ENCODE data around the gene ERC1.
"Not testable (repeated sequence)": the region's sequence is repeated elsewhere in the genome, so short reads cannot be mapped to it uniquely, and the experiment has no call there.

ERC1 gene

GRCh38 chr12:988646-989045 is 2.4 kb upstream of the ERC1 start:
- no peak for DNase-seq

GRCh38 chr12:989051-989450 is 2.0 kb upstream of the ERC1 start:
- DNase-seq = no peak

DNA sequence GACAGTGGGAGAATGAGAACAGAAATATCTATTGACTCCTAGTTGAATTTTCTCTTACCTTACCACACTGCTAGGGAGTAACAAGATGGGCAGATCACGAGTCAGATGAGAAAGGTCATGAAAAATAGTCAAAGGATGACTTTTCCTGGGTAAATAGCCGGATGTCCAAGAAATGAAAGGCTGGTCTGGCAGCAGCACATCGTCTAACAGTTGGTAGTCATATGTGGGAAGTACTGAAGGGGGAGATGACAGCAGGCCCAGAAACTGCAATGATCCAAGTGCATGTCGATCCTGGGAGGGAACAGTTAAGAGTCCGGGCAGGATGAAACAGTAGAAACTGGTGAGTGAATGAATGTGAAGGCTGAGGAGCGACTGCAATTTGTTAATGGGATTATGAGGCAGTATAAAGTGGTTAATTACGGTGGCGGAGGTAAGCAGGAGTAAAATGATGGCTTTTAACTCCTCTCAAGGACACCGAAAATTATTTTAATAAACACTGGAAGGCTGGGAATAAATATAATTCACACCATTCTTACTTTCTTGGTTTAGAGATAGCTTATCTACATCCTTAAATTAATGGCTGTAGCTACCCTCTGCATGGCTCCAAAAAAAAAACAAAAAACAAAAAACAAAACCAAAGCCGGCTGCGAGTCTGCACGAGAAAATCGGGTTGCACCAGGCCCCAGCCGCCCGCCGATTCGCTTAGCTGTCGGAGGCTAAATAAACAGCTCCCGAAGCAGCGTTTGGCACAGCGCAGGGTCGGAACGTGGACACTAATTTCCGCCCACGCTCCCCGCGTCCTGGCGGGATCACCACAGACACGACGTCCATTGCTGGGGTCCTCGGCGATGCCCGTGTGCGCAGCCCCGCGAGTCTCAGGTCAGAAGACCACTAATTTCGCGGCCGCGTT is 1.0 kb upstream of the ERC1 start:
- DNase-seq = peak; percentile 45

DNA sequence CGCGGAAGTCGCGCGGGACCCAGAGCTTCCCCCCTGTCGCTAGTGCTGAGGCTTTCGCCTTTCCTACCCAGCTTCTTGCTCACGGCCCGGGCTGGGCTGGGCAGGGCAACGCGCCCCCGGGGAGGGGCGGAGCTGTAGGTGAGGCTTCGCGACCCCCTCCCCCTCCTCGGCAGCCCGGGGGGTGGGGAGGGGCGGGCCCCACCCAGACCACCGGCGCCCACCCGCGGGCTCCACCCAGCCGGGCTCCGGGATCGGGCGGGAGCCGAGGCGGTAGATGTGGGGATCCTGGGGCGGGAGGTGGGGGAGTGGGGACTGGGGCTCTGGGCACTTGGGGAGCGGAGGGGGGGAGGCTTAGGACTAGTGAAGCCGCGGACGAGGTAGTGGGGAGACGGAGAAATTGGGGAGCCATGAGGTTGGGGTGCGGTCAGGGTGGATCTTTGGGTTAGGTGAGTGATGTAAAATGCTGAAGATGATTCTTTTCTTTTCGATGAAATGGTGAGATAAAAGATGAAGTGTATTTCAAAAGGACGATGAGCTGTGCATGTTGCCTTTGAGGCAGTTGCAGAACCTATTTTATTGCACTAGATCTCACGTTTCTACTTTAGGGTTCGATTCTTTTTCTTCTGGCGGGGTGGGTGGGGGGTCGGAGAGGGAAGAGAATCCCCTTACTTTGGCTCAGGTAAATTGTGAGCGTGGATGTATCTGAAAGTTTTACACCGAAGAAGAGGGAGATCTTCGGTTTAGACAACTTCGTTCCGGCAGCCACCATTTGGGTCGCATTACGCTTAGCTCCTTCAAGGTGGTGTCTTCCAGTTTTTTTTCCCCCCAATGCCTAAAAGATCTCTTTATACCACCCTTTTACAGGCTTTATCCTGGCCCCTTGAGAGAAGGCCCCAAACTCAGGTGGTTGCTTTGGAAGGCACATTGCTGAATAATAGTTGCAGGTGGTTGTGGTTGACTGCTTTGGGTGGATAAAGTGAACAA is 619 bp downstream of the ERC1 start:
- DNase-seq = no peak

DNA sequence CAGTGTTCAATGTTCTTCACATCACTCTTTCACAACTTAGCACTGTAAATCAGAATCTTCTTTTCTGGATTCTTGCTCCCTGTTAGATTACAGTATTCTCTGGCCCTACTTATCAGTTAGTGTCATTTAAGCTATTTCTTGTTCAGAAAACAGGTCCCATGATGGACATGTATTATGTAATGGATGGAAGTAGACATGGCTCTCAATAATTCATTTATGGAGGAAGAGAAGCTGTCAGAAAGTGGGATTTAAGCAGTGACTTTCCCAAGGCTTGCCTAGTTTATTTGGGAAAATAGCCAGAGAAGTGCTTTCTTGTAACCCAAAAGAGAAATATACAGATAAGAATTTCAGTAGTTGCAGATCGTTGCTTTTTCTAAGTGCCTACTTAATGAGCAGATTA is 1.6 kb downstream of the ERC1 start:
- no peak for DNase-seq

DNA sequence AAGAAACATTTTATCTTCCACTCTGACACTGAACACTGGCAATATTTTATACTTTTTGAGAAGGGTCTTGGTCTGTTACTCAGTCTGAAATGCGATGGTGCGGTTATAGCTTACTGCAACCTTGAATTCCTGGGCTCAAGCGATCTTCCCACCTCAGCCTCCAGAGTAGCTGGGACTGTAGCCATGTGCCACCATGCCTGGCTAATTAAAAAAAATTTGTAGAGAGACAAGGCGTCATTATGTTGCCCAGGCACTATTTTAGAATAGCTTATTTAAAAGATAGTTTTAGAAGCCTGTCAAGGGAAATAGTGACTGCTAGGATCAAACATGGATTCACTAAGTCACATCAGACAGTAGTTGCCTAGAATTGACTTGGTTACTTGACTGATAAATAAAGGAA is 5.9 kb downstream of the ERC1 start:
- DNase-seq = no peak

DNA sequence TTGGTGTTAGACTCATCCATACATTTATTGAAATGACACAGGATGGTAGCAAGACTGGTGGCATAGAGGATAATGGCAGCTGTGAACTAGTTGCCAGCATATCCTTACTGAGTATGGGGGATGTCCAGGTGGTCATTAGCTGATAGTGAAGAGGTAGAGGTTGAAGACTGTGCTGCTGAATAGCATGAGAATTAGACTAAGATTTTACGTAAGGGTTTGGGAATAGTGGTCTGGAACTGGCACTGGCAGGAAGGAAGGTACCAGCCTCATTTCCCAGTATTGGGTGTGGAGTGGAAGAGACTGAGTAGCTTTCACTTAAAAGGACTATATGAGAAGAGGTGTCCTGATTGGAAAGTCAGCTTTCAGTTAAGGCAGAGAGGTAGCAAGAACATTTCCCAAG is 6.5 kb downstream of the ERC1 start:
- no peak for DNase-seq

- DNase-seq = no peak
Measured at GRCh38 chr12:998020-998874, 7.2 kb downstream of the ERC1 start.

DNA sequence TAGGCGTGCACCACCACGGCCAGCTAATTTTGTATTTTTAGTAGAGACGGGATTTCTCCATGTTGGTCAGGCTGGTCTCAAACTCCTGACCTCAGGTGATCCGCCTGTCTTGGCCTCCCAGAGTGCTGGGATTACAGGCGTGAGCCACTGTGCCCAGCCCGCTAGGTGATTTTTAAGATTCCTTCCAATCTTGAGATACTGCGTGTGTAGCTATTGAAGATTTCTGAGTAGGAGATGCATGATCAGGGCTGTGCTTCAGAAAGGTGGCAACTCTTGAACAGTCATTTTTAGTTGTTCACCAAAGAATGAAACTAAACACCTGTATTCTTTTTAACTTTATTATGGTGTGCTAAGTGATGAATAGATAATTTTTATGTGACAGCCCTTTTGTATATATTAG is 8.7 kb downstream of the ERC1 start:
- DNase-seq = not testable (repeated sequence)

- DNase-seq = no peak
Measured at GRCh38 chr12:1001507-1001906, 10.5 kb downstream of the ERC1 start.

- DNase-seq = no peak
Measured at GRCh38 chr12:1003600-1004271, 12.7 kb downstream of the ERC1 start.

GRCh38 chr12:1006255-1006654 is 15.2 kb downstream of the ERC1 start:
- no peak for DNase-seq

- no peak for DNase-seq
Measured at GRCh38 chr12:1007276-1007675, 16.3 kb downstream of the ERC1 start.

- no peak for DNase-seq
Measured at GRCh38 chr12:1007994-1008393, 17.0 kb downstream of the ERC1 start.

DNA sequence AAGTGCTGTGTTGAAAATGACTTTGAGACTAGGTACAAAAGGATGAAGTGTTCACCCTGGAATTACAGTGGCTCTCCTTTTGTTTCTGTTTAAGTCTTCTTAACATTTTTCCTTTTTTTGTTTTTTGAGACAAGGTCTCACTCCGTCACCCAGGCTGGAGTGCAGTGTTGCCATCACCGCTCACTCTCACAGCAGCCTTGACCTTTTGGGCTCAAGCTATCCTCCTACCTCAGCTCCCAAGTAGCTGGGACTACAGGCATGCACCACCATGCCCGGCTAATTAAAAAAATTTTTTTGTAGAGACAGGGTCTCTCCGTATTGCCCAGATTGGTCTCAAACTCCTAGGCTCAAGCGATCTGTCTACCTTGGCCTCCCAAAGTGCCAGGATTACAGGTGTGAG is 20.1 kb downstream of the ERC1 start:
- no peak for DNase-seq

- DNase-seq = no peak
Measured at GRCh38 chr12:1013618-1014489, 22.8 kb downstream of the ERC1 start.

GRCh38 chr12:1019283-1019682 is 28.3 kb downstream of the ERC1 start:
- no peak for DNase-seq

DNA sequence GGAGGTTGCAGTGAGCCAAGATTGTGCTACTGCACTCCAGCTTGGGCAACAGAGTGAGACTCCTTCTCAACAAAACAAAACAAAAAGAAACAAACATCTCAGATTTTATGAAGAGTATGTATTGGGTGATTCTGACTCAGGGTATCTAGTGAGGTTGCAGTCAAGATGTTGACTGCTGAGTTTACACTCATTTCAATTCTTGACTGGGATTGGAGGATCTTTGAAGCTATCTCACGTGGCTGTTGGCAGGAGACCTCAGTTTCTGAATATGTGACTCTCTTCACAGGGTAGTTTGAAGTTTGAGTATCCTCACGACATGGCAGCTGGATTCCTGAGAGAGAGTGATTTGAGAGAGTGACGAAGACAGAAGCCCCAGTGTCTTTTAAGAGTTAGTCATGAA is 29.4 kb downstream of the ERC1 start:
- no peak for DNase-seq

DNA sequence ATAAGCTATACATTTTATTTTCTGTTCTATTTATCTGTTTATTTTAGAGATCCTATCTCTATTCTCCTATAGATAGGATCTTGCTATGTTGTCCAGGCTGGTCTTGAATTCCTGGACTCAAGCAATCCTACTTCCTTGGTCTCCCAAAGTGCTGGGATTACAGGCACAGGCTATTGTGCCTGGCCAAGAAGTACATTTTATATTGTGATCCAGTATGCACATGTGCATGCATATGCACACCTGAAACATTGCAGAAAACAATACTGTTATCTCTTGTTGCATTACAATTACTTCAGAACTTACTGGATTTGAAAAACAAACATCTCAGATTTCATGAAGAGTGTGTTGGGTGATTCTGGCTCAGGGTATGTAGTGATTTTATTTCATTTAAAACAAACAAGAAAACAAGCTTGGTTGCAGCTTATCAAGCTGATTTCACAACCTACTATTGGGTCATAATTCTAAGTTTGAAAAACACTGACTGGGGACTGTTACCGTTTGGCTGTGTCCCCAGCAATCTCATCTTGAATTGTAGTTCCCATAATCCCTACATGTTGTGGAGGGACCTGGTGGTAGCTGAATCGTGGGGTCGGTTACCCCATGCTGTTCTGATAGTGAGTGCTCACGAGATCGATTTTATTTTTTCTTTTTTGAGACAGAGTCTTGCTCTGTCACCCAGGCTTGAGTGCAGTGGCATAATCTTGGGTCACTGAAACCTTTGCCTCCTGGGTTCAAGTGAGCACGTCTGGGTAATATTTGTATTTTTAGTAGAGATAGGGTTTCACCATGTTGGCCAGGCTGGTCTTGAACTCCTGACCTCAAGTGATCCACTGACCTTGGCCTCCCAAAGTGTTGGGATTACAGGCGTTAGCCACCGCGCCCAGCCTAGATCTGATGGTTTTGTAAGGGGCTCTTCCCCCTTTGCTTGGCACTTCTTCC is 31.3 kb downstream of the ERC1 start:
- DNase-seq = no peak

- no peak for DNase-seq
Measured at GRCh38 chr12:1030779-1031178, 39.8 kb downstream of the ERC1 start.

Data from left hindlimb (tissue), 1 donor.